B cell (primary cell): Measurements from ENCODE around the gene CLOCK. TPM values are rescaled to one million over a fixed set of nuclear protein-coding genes. Genes with fewer than 3 reads are reported as not detected.

Experiments
- ATAC-seq: fragments of 200-7000 bp; cut with Tn5 transposase; one replicate; pipeline ENCODE4 v1.10.0; 2021; ENCODE audit warnings: low read depth, mild to moderate bottlenecking, moderate number of reproducible peaks, moderate library complexity
- CTCF ChIA-PET: fragments of 350-600 bp; sonication (Branson Sonifier 250); formaldehyde crosslinking; loops from one replicate; lab custom pipeline; 2021; ENCODE audit warnings: antibody characterized with exemption, inconsistent platforms; lab: Charles Lee
- POLR2A ChIA-PET: fragments of 350-600 bp; sonication (Branson Sonifier 250); formaldehyde crosslinking; loops from one replicate; lab custom pipeline; 2021; ENCODE audit warnings: antibody characterized with exemption; lab: Charles Lee
- DNase-seq: peaks from one replicate; pipeline ENCODE4 v3.0.0; 2013
- H2AFZ ChIP-seq: 2 replicates; pipeline ENCODE4 v1.6.1; 2012; ENCODE audit warnings: mild to moderate bottlenecking, low read depth, low read length; ENCODE audit not compliant: insufficient read depth, poor library complexity, severe bottlenecking
- H3K27ac ChIP-seq, 2 donors: 1 replicate in 1 of 2; 2 replicates in 1 of 2; pipeline ENCODE4 v1.5.1; 2012 to 2013; ENCODE audit warnings: low read length in 2 of 2, mild to moderate bottlenecking in 2 of 2, moderate library complexity in 1 of 2
- H3K27me3 ChIP-seq, 4 experiments: fragments of 200-600 bp in 1 of 4; sonication (generic) in 1 of 4; replicated peaks in 1 of 4; 1 replicate in 2 of 4; 2 replicates in 2 of 4; pipeline versions ENCODE4 v1.6.1 to v1.7.0; 2013 to 2016; ENCODE audit warnings: low read length in 3 of 4, mild to moderate bottlenecking in 2 of 4, mixed read lengths in 1 of 4, moderate library complexity in 1 of 4; ENCODE audit not compliant: insufficient read depth in 4 of 4, control insufficient read depth in 3 of 4; ENCODE audit errors: control extremely low read depth in 1 of 4
- H3K36me3 ChIP-seq, 2 experiments: replicated peaks in 1 of 2; 1 replicate in 1 of 2; 2 replicates in 1 of 2; pipeline versions ENCODE4 v1.6.1 to v1.7.1; 2013; ENCODE audit warnings: low read length in 1 of 2; ENCODE audit not compliant: insufficient read depth in 2 of 2, control insufficient read depth in 1 of 2; ENCODE audit errors: control extremely low read depth in 1 of 2, extremely low read depth in 1 of 2
- H3K4me1 ChIP-seq, 2 donors: fragments of 200-600 bp in 1 of 2; sonication (generic) in 1 of 2; 1 replicate in 1 of 2; 2 replicates in 1 of 2; pipeline versions ENCODE4 v1.5.1 to v1.6.1; 2013 to 2017; ENCODE audit warnings: low read length in 2 of 2; ENCODE audit not compliant: control insufficient read depth in 2 of 2, insufficient read depth in 2 of 2
- H3K4me2 ChIP-seq: replicated peaks from 2 replicates; pipeline ENCODE3; 2012; ENCODE audit warnings: mild to moderate bottlenecking, low read depth, low read length; ENCODE audit not compliant: poor library complexity, severe bottlenecking
- H3K4me3 ChIP-seq, 5 experiments: fragments of 200-600 bp in 1 of 5; sonication (generic) in 1 of 5; 1 replicate in 3 of 5; 2 replicates in 2 of 5; pipeline versions ENCODE4 v1.5.1 to v1.7.0; 2011 to 2016; ENCODE audit warnings: low read length in 4 of 5, mild to moderate bottlenecking in 4 of 5, low read depth in 2 of 5, control low read depth in 1 of 5, moderate library complexity in 1 of 5; ENCODE audit not compliant: insufficient read depth in 1 of 5; ENCODE audit errors: control extremely low read depth in 1 of 5, extremely low read depth in 1 of 5
- H3K79me2 ChIP-seq: fragments of 200-600 bp; sonication (generic); one replicate; pipeline ENCODE4 v1.6.0; 2016; ENCODE audit warnings: low read length; ENCODE audit not compliant: control insufficient read depth, insufficient read depth
- H3K9ac ChIP-seq: fragments of 200-600 bp; sonication (generic); 2 replicates; pipeline ENCODE4 v1.6.1; 2017; ENCODE audit warnings: mild to moderate bottlenecking, low read length, moderate library complexity
- H3K9me3 ChIP-seq, 3 donors: one replicate each; pipeline versions ENCODE4 v1.6.1 to v1.7.1; 2013; ENCODE audit warnings: low read length in 2 of 3; ENCODE audit not compliant: control insufficient read depth in 2 of 3, insufficient read depth in 1 of 3; ENCODE audit errors: control extremely low read depth in 1 of 3
- H4K20me1 ChIP-seq: 2 replicates; pipeline ENCODE4 v1.6.0; 2012; ENCODE audit warnings: mild to moderate bottlenecking, low read length; ENCODE audit not compliant: insufficient read depth, control insufficient read depth, poor library complexity, severe bottlenecking
- H3K27ac Mint-ChIP-seq: one replicate; pipeline ENCODE4 v1.8.0; 2021; ENCODE audit warnings: mixed read lengths
- H3K27me3 Mint-ChIP-seq: one replicate; pipeline ENCODE4 v1.8.0; 2021; ENCODE audit warnings: mixed read lengths
- H3K4me1 Mint-ChIP-seq: one replicate; pipeline ENCODE4 v1.8.0; 2021; ENCODE audit warnings: mixed read lengths
- H3K4me3 Mint-ChIP-seq: one replicate; pipeline ENCODE4 v1.8.0; 2021; ENCODE audit warnings: mixed read lengths
- H3K9me3 Mint-ChIP-seq: one replicate; pipeline ENCODE4 v1.8.0; 2022; ENCODE audit warnings: mixed read lengths; ENCODE audit not compliant: insufficient read depth
- EZH2 ChIP-seq: IDR thresholded peaks from 2 replicates; pipeline ENCODE4 v1.6.1; 2012; ENCODE audit warnings: borderline replicate concordance, low read depth, mild to moderate bottlenecking, moderate library complexity, low read length; ENCODE audit not compliant: insufficient read depth, poor library complexity, severe bottlenecking
- WGBS: methylation state at CpG from one replicate; pipeline ENCODE4 v1.1.5; 2013; ENCODE audit warnings: missing lambda C conversion rate; ENCODE audit not compliant: insufficient coverage; 5-methylcytosine and 5-hydroxymethylcytosine counted together
- intact Hi-C: fragments of 100-400 bp; cut with micrococcal nuclease; formaldehyde crosslinking; loops from one replicate; pipeline ENCODE4 v1.10.0; 2022
- polyA plus RNA-seq: library from polyadenylated mRNA; depleted of rRNA; stranded (reverse); fragments of >200 nt; gene quantifications from 2 replicates; pipeline ENCODE4 v1.2.3, GENCODE V29; 2012
- total RNA-seq, 2 donors: library from RNA; stranded (reverse); fragments of 120-200 nt in 1 of 2; gene quantifications; 1 replicate in 1 of 2; 2 replicates in 1 of 2; pipeline versions ENCODE4 v1.2.3 to v1.2.4, GENCODE V29; 2013 to 2022
- TF ChIP-seq, protein P1 (sequence below): fragments of 200-600 bp; IDR thresholded peaks from one replicate; pipeline ENCODE4 v1.8.0; 2022; ENCODE audit warnings: antibody characterized with exemption, mild to moderate bottlenecking

Gene CLOCK
- total and polyA plus RNA-seq, 2 donors (not counting 1 experiment from before 2014, with no cell fraction given), result 2.8 to 14.2 TPM

DNA sequence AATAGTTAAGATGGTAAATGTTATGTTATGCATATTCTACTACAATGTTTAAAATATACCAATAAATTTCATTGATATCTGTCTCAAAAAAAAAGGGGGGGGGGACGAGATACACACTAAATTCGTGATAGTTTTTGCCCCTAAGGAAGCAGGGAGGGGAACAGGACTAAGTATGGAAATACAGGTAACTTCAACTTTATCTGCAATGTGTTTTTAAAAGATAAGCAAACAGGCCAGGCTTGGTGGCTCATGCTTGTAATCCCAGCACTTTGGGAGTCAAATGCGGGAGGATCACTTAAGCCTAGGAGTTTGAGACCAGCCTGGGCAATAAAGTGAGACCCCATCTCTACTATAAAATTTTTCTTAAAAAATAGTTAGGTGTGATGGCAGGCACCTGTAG is 13.4 kb upstream of the CLOCK start:
- Histone ChIP-seq H3K27me3 (no peaks in the 10 kb centered on the region), H3K27ac (no peak overlapping the region), H2AFZ (no peak overlapping the region), H3K4me3 (no peak overlapping the region), H4K20me1 (no peaks in the 10 kb centered on the region), H3K4me2 (no peak overlapping the region), H3K36me3 (no peaks in the 10 kb centered on the region), H3K9ac (no peak overlapping the region), H3K79me2 (no peaks in the 10 kb centered on the region), H3K9me3 (no peaks in the 10 kb centered on the region), H3K4me1 (peaks cover 13 to 16% of the 10 kb centered on the region in 2 donors)
- WGBS, result no CpG with 5 or more reads among the region's 3 CpGs
- ChIA-PET POLR2A (no interaction called here), CTCF (no interaction called here)
- Mint-ChIP-seq H3K4me1 (peaks cover 20% of the 10 kb centered on the region), H3K4me3 (no peak overlapping the region), H3K27ac (no peak overlapping the region), H3K27me3 (peaks cover 4% of the 10 kb centered on the region), H3K9me3 (peaks cover 3% of the 10 kb centered on the region)
- intact Hi-C loops, result no loop called here
- TF ChIP-seq EZH2, result no peak
- TF ChIP-seq, protein P1, sequence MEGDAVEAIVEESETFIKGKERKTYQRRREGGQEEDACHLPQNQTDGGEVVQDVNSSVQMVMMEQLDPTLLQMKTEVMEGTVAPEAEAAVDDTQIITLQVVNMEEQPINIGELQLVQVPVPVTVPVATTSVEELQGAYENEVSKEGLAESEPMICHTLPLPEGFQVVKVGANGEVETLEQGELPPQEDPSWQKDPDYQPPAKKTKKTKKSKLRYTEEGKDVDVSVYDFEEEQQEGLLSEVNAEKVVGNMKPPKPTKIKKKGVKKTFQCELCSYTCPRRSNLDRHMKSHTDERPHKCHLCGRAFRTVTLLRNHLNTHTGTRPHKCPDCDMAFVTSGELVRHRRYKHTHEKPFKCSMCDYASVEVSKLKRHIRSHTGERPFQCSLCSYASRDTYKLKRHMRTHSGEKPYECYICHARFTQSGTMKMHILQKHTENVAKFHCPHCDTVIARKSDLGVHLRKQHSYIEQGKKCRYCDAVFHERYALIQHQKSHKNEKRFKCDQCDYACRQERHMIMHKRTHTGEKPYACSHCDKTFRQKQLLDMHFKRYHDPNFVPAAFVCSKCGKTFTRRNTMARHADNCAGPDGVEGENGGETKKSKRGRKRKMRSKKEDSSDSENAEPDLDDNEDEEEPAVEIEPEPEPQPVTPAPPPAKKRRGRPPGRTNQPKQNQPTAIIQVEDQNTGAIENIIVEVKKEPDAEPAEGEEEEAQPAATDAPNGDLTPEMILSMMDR, result no peak
- DNase-seq (no peak), ATAC-seq (no peak)

DNA sequence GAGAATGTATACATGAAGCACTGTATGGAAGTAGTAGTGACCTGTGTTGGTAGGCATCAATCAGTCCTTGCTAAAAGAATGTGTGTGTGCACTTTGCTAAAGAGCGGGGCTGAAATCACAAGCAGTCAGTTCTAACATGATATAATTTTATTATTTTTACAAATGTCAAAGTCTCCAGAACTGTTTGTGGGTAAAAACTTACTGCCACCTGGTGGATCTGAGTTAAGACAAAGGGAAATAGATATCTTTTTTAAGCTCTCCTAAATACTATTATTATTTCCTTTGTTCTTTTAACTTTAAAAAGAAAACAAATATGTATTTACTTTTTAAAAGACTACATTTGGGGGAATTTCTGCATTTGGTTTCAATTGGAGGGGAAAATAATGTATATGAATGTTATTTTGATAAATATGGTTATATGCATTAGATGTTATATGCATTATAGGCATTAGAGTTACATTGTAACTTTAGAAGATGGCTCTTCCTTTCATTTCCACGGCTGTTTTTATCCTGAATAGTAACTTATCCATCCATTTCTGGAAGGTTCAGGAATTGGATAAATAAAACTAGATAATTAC is 7.8 kb upstream of the CLOCK start:
- no peaks in the 10 kb centered on the region for H4K20me1 ChIP-seq
- H3K36me3 ChIP-seq, result no peaks in the 10 kb centered on the region
- no peak overlapping the region for H3K4me3 ChIP-seq
- H3K4me1 ChIP-seq, result no peaks in the 10 kb centered on the region
- CTCF ChIA-PET, result interaction anchor here (0.7 to 1.4 kb wide), 10 partner anchors 9 to 370 kb away, joined by 3 to 17 read pairs (median 4); partner anchors contain the start of gene SRD5A3
- no peaks in the 10 kb centered on the region for H3K4me1 Mint-ChIP-seq
- peak; percentile 34 for DNase-seq
- intact Hi-C loops, result loop anchor here (1.0 kb wide), 1 partner anchor 145 kb away; no protein-coding TSS in a partner anchor
- POLR2A ChIA-PET, result no interaction called here
- H2AFZ ChIP-seq, result no peak overlapping the region
- H3K27ac Mint-ChIP-seq, result no peak overlapping the region
- peaks cover 10% of the 10 kb centered on the region for H3K27me3 Mint-ChIP-seq
- no CpG with 5 or more reads among the region's 2 CpGs for WGBS
- no peak overlapping the region for H3K4me2 ChIP-seq
- no peak overlapping the region for H3K27ac ChIP-seq
- no peaks in the 10 kb centered on the region for H3K79me2 ChIP-seq
- no peak for ATAC-seq
- H3K9ac ChIP-seq, result no peak overlapping the region
- no peak for TF ChIP-seq EZH2
- TF ChIP-seq, protein P1, result peak; percentile 62
- H3K27me3 ChIP-seq, result peaks cover 0 to 2% (median 0%) of the 10 kb centered on the region in 4 experiments
- H3K4me3 Mint-ChIP-seq, result no peak overlapping the region
- peaks cover 0 to 3% (median 0%) of the 10 kb centered on the region in 3 donors for H3K9me3 ChIP-seq
- peaks cover 3% of the 10 kb centered on the region for H3K9me3 Mint-ChIP-seq
